ENCODE measurements around the gene BTN1A1. TPM values are rescaled to one million over a fixed set of nuclear protein-coding genes. Genes with fewer than 3 reads are reported as not detected.
"Not testable (repeated sequence)": the region's sequence is repeated elsewhere in the genome, so short reads cannot be mapped to it uniquely, and the experiment has no call there.

Gene BTN1A1
- under 1 TPM in 1 of 3 donors, not detected in 2; 0.10 TPM for total RNA-seq

- Mint-ChIP-seq H3K27me3 (ENCODE audit: low read depth) (peaks cover 22% of the 10 kb centered on the region), H3K4me3 (no peak within 1 kb of the TSS), H3K4me1 (ENCODE audit: low read depth) (peaks cover 12% of the 10 kb centered on the region), H3K36me3 (ENCODE audit: insufficient read depth) (no peaks in the 10 kb centered on the region), H3K9me3 (no peaks in the 10 kb centered on the region)
- no peak for ATAC-seq
- no peak for DNase-seq
Observed at GRCh38 chr6:26500102-26500501, at the start of gene BTN1A1. Gene BTN1A1 (plus strand): TSS chr6:26500303. CDS start chr6:26501287, 984 bp downstream.

DNA sequence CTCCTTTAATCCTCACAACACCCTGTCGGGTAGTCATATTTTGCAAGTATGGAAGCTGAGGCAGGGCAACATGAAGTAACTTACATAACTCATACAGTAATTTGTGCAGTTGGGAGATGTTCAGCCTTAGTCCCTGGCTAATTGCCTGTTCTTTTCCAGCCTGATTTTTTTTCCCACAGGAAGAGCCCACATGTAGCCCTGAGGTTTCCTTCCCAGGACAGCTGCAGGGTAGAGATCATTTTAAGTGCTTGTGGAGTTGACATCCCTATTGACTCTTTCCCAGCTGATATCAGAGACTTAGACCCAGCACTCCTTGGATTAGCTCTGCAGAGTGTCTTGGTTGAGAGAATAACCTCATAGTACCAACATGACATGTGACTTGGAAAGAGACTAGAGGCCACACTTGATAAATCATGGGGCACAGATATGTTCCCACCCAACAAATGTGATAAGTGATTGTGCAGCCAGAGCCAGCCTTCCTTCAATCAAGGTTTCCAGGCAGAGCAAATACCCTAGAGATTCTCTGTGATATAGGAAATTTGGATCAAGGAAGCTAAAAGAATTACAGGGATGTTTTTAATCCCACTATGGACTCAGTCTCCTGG, 47.4 kb upstream of the BTN1A1 start:
- ATAC-seq (no peak), DNase-seq (no peak)
- Mint-ChIP-seq H3K9me3 (no peaks in the 10 kb centered on the region), H3K4me1 (ENCODE audit: low read depth) (peaks cover 17% of the 10 kb centered on the region), H3K36me3 (ENCODE audit: insufficient read depth) (peaks cover 33% of the 10 kb centered on the region), H3K4me3 (no peak overlapping the region), H3K27me3 (ENCODE audit: low read depth) (no peaks in the 10 kb centered on the region)

DNA sequence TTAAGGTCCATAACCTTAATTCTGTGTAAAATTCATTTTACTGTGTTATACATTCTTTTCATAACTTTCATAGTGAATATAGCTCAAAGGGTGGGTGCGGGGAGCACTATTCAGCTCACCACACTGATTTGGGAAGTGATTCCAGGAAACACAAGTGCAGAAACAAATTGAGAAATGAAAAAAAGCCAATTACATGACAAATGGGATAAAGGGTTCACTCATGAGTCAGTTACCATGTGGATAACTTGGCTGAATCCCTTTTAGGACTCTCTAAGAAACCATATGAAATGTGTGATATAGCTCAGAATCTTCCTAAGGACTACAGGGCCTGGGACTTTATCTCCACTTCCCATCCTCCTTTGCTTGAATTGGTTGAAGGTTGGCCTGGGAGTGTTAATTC, 45.5 kb upstream of the BTN1A1 start:
- H3K27me3 Mint-ChIP-seq (ENCODE audit: low read depth), result no peaks in the 10 kb centered on the region

DNA sequence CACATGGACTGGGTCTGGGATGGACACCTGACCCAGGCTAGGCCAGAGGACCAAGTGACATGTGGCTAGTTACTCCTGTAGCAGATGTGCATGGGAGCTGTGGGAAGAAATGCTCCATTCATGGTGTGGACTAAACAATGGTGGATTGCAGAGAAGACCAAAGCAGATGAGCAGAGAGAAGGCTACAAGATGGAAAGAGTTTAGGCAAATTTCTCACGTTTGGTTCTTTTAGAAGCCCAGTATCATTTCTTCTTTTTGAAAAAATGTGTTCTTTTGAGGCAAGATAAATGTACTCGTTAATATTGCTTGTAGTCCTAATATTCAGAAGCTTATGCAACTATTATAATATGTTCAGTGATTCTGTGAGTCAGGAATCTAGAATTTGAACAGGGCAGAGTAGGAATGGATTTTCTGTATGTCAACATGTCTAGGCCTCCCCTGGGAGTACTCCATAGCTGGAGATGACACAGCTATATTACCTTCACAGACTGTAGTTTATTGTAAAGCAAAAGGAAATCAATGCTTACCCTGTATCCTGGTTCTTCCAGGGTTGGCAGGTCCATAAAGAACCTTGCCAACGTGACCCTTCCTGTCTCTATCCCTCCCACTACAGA, 44.6 kb upstream of the BTN1A1 start:
- ATAC-seq (no peak), DNase-seq (no peak)
- peaks cover 22% of the 10 kb centered on the region for H3K36me3 Mint-ChIP-seq (ENCODE audit: insufficient read depth)
- H3K4me3 Mint-ChIP-seq, result no peak overlapping the region
- peaks cover 34% of the 10 kb centered on the region for H3K4me1 Mint-ChIP-seq (ENCODE audit: low read depth)
- no peaks in the 10 kb centered on the region for H3K27me3 Mint-ChIP-seq (ENCODE audit: low read depth)
- no peaks in the 10 kb centered on the region for H3K9me3 Mint-ChIP-seq

More for the DNA sequence above, 45.5 kb upstream of the BTN1A1 start:
- peaks cover 20% of the 10 kb centered on the region for H3K36me3 Mint-ChIP-seq (ENCODE audit: insufficient read depth)
- peaks cover 25% of the 10 kb centered on the region for H3K4me1 Mint-ChIP-seq (ENCODE audit: low read depth)
- DNase-seq (no peak), ATAC-seq (no peak)
- H3K9me3 Mint-ChIP-seq, result no peaks in the 10 kb centered on the region
- H3K4me3 Mint-ChIP-seq, result no peak overlapping the region

GRCh38 chr6:26457264-26457805, 42.8 kb upstream of the BTN1A1 start:
- H3K27me3 Mint-ChIP-seq (ENCODE audit: low read depth), result no peaks in the 10 kb centered on the region

DNA sequence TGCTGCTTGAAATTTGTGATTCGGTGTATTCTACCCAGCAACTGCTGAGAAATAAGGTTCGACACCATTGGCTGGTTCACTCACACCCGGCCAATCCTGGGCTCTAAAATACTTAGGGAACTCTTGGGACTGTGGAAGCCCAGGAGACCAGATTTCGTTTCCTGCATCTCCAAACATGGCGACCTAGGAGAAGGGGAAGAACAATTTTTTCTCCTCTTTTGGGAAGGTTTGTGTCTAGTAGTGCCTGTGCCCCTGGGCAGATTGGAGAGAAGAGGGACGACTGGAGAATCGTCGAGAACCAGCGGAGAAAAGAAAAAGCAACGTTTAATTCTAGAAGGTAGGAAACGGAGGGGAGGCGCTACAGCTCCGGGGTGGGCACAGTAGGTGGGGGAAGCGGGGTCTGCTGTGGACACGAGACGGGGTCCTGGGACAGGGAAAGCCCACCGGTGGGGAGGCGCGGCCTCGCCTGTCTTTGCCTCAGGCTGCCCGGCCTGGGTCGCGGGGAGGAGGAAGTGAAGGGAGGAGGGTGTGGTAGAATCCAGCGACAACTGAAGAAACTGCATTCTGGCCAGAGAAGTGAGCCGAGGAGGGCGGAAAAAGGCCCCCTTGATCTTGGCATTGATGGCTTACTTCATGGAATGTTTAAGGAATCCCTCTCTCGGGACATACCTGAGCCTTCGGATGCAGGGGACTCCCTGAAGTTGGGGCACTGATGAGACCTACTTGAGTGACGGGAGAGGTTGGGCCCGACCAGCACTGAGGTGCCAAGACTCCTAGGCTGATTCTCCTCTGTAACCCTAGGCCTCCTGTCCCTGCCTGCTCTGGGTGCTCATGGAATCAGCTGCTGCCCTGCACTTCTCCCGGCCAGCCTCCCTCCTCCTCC, 42.1 kb upstream of the BTN1A1 start, which contains the start of gene BTN2A1:
Gene BTN2A1, plus strand, starts transcription at position 150 of the 883 bp plus-strand sequence. Its CDS starts 682 bp downstream, at position 832.
- ATAC-seq, result peak; percentile 98
- H3K4me1 Mint-ChIP-seq (ENCODE audit: low read depth), result peaks cover 56% of the 10 kb centered on the region
- peaks cover 27% of the 10 kb centered on the region for H3K36me3 Mint-ChIP-seq (ENCODE audit: insufficient read depth)
- peak; percentile 50 for DNase-seq
- H3K9me3 Mint-ChIP-seq, result no peaks in the 10 kb centered on the region
- H3K27me3 Mint-ChIP-seq (ENCODE audit: low read depth), result no peaks in the 10 kb centered on the region
- peak within 1 kb of the TSS; percentile 99 for H3K4me3 Mint-ChIP-seq

More at GRCh38 chr6:26457264-26457805, 42.8 kb upstream of the BTN1A1 start:
- Mint-ChIP-seq H3K4me1 (ENCODE audit: low read depth) (peaks cover 49% of the 10 kb centered on the region), H3K36me3 (ENCODE audit: insufficient read depth) (peaks cover 24% of the 10 kb centered on the region), H3K4me3 (peak overlapping the region; percentile 99), H3K9me3 (no peaks in the 10 kb centered on the region)
- DNase-seq (no peak), ATAC-seq (peak; percentile 18 to 20)

DNA sequence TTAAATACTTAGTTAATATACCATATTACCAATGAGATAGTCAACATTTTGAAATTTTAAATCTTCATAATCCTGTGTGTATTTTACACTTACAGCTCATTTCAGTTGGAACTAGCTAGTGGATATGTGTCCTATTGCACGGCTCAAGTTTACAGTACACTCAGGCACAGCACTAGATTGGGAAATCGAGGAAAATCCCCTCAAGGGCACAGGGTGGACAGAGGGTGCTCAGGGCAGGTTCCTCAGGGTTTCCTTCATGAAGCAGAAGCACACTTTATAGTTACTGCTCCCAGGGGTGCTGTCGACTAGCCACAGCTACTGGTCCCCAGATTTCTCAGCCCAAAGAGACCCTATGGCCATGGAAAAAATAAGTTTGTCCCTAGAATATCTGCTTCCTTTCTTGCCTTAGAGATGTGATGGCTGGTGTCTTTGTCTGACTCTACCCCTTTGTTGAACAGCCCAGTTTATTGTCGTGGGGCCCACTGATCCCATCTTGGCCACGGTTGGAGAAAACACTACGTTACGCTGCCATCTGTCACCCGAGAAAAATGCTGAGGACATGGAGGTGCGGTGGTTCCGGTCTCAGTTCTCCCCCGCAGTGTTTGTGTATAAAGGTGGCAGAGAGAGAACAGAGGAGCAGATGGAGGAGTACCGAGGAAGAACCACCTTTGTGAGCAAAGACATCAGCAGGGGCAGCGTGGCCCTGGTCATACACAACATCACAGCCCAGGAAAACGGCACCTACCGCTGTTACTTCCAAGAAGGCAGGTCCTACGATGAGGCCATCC, 40.9 kb upstream of the BTN1A1 start:
- H3K9me3 Mint-ChIP-seq, result no peaks in the 10 kb centered on the region
- ATAC-seq (no peak), DNase-seq (no peak)
- peaks cover 65% of the 10 kb centered on the region for H3K4me1 Mint-ChIP-seq (ENCODE audit: low read depth)
- H3K4me3 Mint-ChIP-seq, result peak overlapping the region; percentile 73
- peaks cover 37% of the 10 kb centered on the region for H3K36me3 Mint-ChIP-seq (ENCODE audit: insufficient read depth)
- no peaks in the 10 kb centered on the region for H3K27me3 Mint-ChIP-seq (ENCODE audit: low read depth)

- H3K4me3 Mint-ChIP-seq, result peak overlapping the region; percentile 29
- peaks cover 68% of the 10 kb centered on the region for H3K4me1 Mint-ChIP-seq (ENCODE audit: low read depth)
- H3K9me3 Mint-ChIP-seq; ATAC-seq; H3K27me3 Mint-ChIP-seq (ENCODE audit: low read depth); DNase-seq: not testable (repeated sequence)
- peaks cover 55% of the 10 kb centered on the region for H3K36me3 Mint-ChIP-seq (ENCODE audit: insufficient read depth)
Observed at GRCh38 chr6:26461353-26461752, 38.8 kb upstream of the BTN1A1 start.

- no peak for DNase-seq
- Mint-ChIP-seq H3K27me3 (ENCODE audit: low read depth) (no peaks in the 10 kb centered on the region), H3K4me1 (ENCODE audit: low read depth) (peaks cover 49% of the 10 kb centered on the region), H3K9me3 (no peaks in the 10 kb centered on the region), H3K4me3 (no peak overlapping the region), H3K36me3 (ENCODE audit: insufficient read depth) (peaks cover 77% of the 10 kb centered on the region)
- no peak for ATAC-seq
Observed at GRCh38 chr6:26464014-26464413, 36.1 kb upstream of the BTN1A1 start.

GRCh38 chr6:26464416-26465131, 35.5 kb upstream of the BTN1A1 start:
- Mint-ChIP-seq H3K36me3 (ENCODE audit: insufficient read depth) (peaks cover 76% of the 10 kb centered on the region), H3K9me3 (no peaks in the 10 kb centered on the region), H3K27me3 (ENCODE audit: low read depth) (no peaks in the 10 kb centered on the region), H3K4me3 (no peak overlapping the region), H3K4me1 (ENCODE audit: low read depth) (peaks cover 44% of the 10 kb centered on the region)
- ATAC-seq (no peak), DNase-seq (no peak)

DNA sequence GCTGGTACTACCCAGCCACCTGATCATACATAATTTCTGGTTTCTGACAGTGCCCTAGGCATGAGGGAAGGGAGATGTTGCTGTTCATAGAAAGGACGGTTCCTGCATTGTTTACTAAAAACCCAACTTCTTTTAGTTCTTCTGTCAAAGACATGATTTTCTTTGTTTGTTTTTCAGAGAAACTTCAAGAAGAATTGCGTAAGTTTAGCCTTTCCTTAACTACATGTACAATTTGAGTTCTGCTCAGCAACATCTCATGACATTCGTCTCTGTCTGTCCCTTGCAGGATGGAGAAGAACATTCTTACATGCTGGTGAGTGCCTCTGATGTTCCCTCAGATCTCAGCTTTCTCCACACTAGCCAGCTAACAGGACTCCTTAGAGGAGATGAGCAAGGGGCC, 34.3 kb upstream of the BTN1A1 start:
- Mint-ChIP-seq H3K9me3 (no peaks in the 10 kb centered on the region), H3K27me3 (ENCODE audit: low read depth) (no peaks in the 10 kb centered on the region), H3K4me1 (ENCODE audit: low read depth) (peaks cover 32% of the 10 kb centered on the region), H3K4me3 (no peak overlapping the region), H3K36me3 (ENCODE audit: insufficient read depth) (peaks cover 66% of the 10 kb centered on the region)
- no peak for DNase-seq
- ATAC-seq, result no peak

DNA sequence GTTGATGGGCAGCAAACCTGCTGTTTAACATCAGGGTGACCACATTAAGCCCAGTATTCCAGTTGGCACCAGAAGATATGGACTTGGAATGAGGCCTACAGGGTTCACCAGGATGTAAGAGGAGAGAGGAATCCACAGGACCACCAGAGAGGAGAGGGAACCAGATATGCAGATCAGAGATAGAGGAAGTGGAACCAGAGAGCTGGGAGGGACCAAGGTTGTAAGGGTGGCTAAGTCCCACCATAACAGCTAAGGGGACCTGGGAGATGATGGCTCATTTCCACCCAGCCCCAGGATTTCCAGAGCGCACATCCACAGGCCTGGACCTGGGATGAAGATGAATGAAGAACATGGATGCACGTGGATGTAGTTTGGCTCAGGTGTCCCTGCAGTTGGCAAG, 31.3 kb upstream of the BTN1A1 start:
- H3K36me3 Mint-ChIP-seq (ENCODE audit: insufficient read depth), result peaks cover 56% of the 10 kb centered on the region
- DNase-seq, result no peak
- no peak for ATAC-seq
- H3K4me3 Mint-ChIP-seq, result no peak overlapping the region
- H3K4me1 Mint-ChIP-seq (ENCODE audit: low read depth), result peaks cover 27% of the 10 kb centered on the region
- H3K27me3 Mint-ChIP-seq (ENCODE audit: low read depth), result no peaks in the 10 kb centered on the region
- H3K9me3 Mint-ChIP-seq, result peaks cover 7% of the 10 kb centered on the region

- DNase-seq (no peak), ATAC-seq (no peak)
- peaks cover 32% of the 10 kb centered on the region for H3K4me1 Mint-ChIP-seq (ENCODE audit: low read depth)
- peaks cover 44% of the 10 kb centered on the region for H3K36me3 Mint-ChIP-seq (ENCODE audit: insufficient read depth)
- no peaks in the 10 kb centered on the region for H3K27me3 Mint-ChIP-seq (ENCODE audit: low read depth)
- H3K4me3 Mint-ChIP-seq, result no peak overlapping the region
- peaks cover 7% of the 10 kb centered on the region for H3K9me3 Mint-ChIP-seq
Observed at GRCh38 chr6:26470643-26471042, 29.5 kb upstream of the BTN1A1 start.

Data from activated T-cell treated with anti-CD3 and anti-CD28 coated beads, Interleukin-2, amount 50 U/mL, for 4 hours (primary cell).